SK-N-SH (cell line): ENCODE data around the gene GULP1. TPM values are rescaled to one million over a fixed set of nuclear protein-coding genes. Genes with fewer than 3 reads are reported as not detected.

Experiments
- CTCF ChIA-PET: fragments of 300-600, 350-600 bp; formaldehyde crosslinking; extraction: SDS; loops from one replicate; lab custom pipeline; 2021; lab: Yijun Ruan, JAX
- POLR2A ChIA-PET: fragments of 350-600 bp; sonication (Branson Sonifier 250); formaldehyde crosslinking; extraction: SDS; loops from one replicate; lab custom pipeline; 2020; ENCODE audit warnings: antibody characterized with exemption, inconsistent platforms; lab: Yijun Ruan, JAX
- DNase-seq: peaks from one replicate; pipeline ENCODE4 v3.0.0; 2012
- H2AFZ ChIP-seq: fragments of 200-600 bp; sonication (generic); 2 replicates; pipeline ENCODE4 v1.8.1; 2016; ENCODE audit warnings: antibody characterized with exemption, mild to moderate bottlenecking, low read depth
- H3F3A ChIP-seq: fragments of 200-600 bp; sonication (generic); replicated peaks from 2 replicates; pipeline ENCODE3; 2016; ENCODE audit warnings: antibody characterized with exemption, mild to moderate bottlenecking; ENCODE audit not compliant: insufficient read depth
- H3K27ac ChIP-seq, 2 experiments: fragments of 200-500 bp in 1 of 2; fragments of 200-600 bp in 1 of 2; sonication (Bioruptor generic) in 1 of 2; sonication (generic), shearing (Covaris generic) in 1 of 2; 2 replicates each; pipeline versions ENCODE4 v1.5.1 to v1.6.1; 2014 to 2016; ENCODE audit warnings: low read depth in 2 of 2, inconsistent platforms in 1 of 2, low read length in 1 of 2, mild to moderate bottlenecking in 1 of 2, mixed read lengths in 1 of 2
- H3K27me3 ChIP-seq: fragments of 200-600 bp; sonication (generic), shearing (Covaris generic); 2 replicates; pipeline ENCODE4 v1.6.1; 2016; ENCODE audit warnings: mixed run types; ENCODE audit not compliant: insufficient read depth
- H3K36me3 ChIP-seq, 2 experiments: fragments of 200-500 bp in 1 of 2; fragments of 200-600 bp in 1 of 2; sonication (Bioruptor generic) in 1 of 2; sonication (generic) in 1 of 2; replicated peaks in 1 of 2; 2 replicates each; pipeline versions ENCODE3 to v1.5.1; 2014 to 2016; ENCODE audit warnings: low read length in 1 of 2, mild to moderate bottlenecking in 1 of 2; ENCODE audit not compliant: insufficient read depth in 2 of 2, control insufficient read depth in 1 of 2
- H3K4me1 ChIP-seq, 2 experiments: fragments of 200-500 bp in 1 of 2; fragments of 200-600 bp in 1 of 2; sonication (Bioruptor generic) in 1 of 2; sonication (generic), shearing (Covaris generic) in 1 of 2; 2 replicates each; pipeline versions ENCODE4 v1.5.1 to v1.6.1; 2014 to 2016; ENCODE audit warnings: low read depth in 1 of 2, low read length in 1 of 2, mixed run types in 1 of 2; ENCODE audit not compliant: insufficient read depth in 2 of 2, control insufficient read depth in 1 of 2
- H3K4me2 ChIP-seq: fragments of 200-600 bp; sonication (generic), shearing (Covaris generic); 2 replicates; pipeline ENCODE4 v1.6.1; 2017; ENCODE audit warnings: mixed run types
- H3K4me3 ChIP-seq, 2 experiments: fragments of 200-500 bp in 1 of 2; fragments of 200-600 bp in 1 of 2; sonication (Bioruptor generic) in 1 of 2; sonication (generic), shearing (Covaris generic) in 1 of 2; 2 replicates each; pipeline versions ENCODE4 v1.5.1 to v1.8.1; 2014 to 2016; ENCODE audit warnings: low read depth in 2 of 2, inconsistent platforms in 1 of 2, low read length in 1 of 2, mild to moderate bottlenecking in 1 of 2, mixed read lengths in 1 of 2, moderate library complexity in 1 of 2
- H3K79me2 ChIP-seq: fragments of 200-600 bp; sonication (generic); 2 replicates; pipeline ENCODE4 v1.8.1; 2017; ENCODE audit warnings: mild to moderate bottlenecking; ENCODE audit not compliant: insufficient read depth
- H3K9ac ChIP-seq: fragments of 200-600 bp; sonication (generic); 2 replicates; pipeline ENCODE4 v1.6.1; 2017; ENCODE audit warnings: mixed run types
- H3K9me2 ChIP-seq: fragments of 200-600 bp; sonication (generic); 2 replicates; pipeline ENCODE4 v1.6.1; 2017; ENCODE audit warnings: mixed run types
- H3K9me3 ChIP-seq: fragments of 200-600 bp; sonication (generic); 2 replicates; pipeline ENCODE4 v1.6.1; 2017; ENCODE audit warnings: mixed run types, mild to moderate bottlenecking, moderate library complexity
- H4K20me1 ChIP-seq: fragments of 200-600 bp; sonication (generic); 2 replicates; pipeline ENCODE4 v1.6.1; 2017; ENCODE audit warnings: mild to moderate bottlenecking, mixed run types; ENCODE audit not compliant: insufficient read depth
- ELF1 ChIP-seq: IDR thresholded peaks from 2 replicates; pipeline ENCODE4 v1.4.0; 2012
- EP300 ChIP-seq, 2 experiments: IDR thresholded peaks; 2 replicates each; pipeline versions ENCODE4 v1.4.0 to v1.6.1; 2012; ENCODE audit warnings: borderline replicate concordance in 1 of 2, low read depth in 1 of 2, low read length in 1 of 2
- EZH2phosphoT487 ChIP-seq: fragments of 200-600 bp; sonication (generic); IDR thresholded peaks from 2 replicates; pipeline ENCODE4 v1.6.1; 2017; ENCODE audit warnings: low read depth, mixed run types, mild to moderate bottlenecking, antibody characterized with exemption, moderate library complexity, borderline replicate concordance
- FOSL2 ChIP-seq: IDR thresholded peaks from 2 replicates; pipeline ENCODE4 v1.4.0; 2012; ENCODE audit warnings: low read depth, mild to moderate bottlenecking, moderate library complexity, borderline replicate concordance
- FOXJ3 ChIP-seq: sonication (generic); formaldehyde crosslinking; IDR thresholded peaks from 2 replicates; pipeline ENCODE4 v1.5.1; 2020; ENCODE audit warnings: mild to moderate bottlenecking, missing genetic modification reagents
- FOXM1 ChIP-seq: IDR thresholded peaks from 2 replicates; pipeline ENCODE4 v1.4.0; 2012; ENCODE audit warnings: low read depth, mild to moderate bottlenecking
- GATA2 ChIP-seq: sonication (generic); formaldehyde crosslinking; IDR thresholded peaks from 2 replicates; pipeline ENCODE4 v1.5.0; 2020; ENCODE audit warnings: mild to moderate bottlenecking, missing genetic modification reagents
- JUND ChIP-seq: IDR thresholded peaks from 2 replicates; pipeline ENCODE4 v1.4.0; 2012
- MXI1 ChIP-seq: IDR thresholded peaks from 2 replicates; pipeline ENCODE4 v1.6.1; 2012; ENCODE audit warnings: mild to moderate bottlenecking, low read depth, low read length, improper control_type of control experiment
- NFIC ChIP-seq: IDR thresholded peaks from 2 replicates; pipeline ENCODE4 v1.4.0; 2012; ENCODE audit warnings: borderline replicate concordance
- POLR2AphosphoS5 ChIP-seq: IDR thresholded peaks from 2 replicates; pipeline ENCODE4 v1.6.1; 2012; ENCODE audit warnings: low read depth, low read length
- SMC3 ChIP-seq: IDR thresholded peaks from 2 replicates; pipeline ENCODE4 v1.6.1; 2012; ENCODE audit warnings: low read depth, low read length, improper control_type of control experiment
- TCF12 ChIP-seq: IDR thresholded peaks from 2 replicates; pipeline ENCODE4 v1.4.0; 2012
- WGBS: methylation state at CpG from one replicate; pipeline ENCODE4 v1.1.6; 2017; ENCODE audit warnings: low lambda C conversion rate; 5-methylcytosine and 5-hydroxymethylcytosine counted together
- polyA plus RNA-seq, 3 experiments: library from polyadenylated mRNA; depleted of rRNA; stranded (reverse); fragments of >200 nt; gene quantifications; 2 replicates each; pipeline ENCODE4 v1.2.3, GENCODE V29; 2012
- TF ChIP-seq, protein P1 (sequence below): fragments of 150-350 bp; IDR thresholded peaks from 2 replicates; pipeline ENCODE4 v1.6.1; 2017; ENCODE audit warnings: antibody characterized with exemption, low read length, low read depth, borderline replicate concordance
- TF ChIP-seq, protein P2 (sequence below): IDR thresholded peaks from 2 replicates; pipeline ENCODE4 v1.6.1; 2012; ENCODE audit warnings: mild to moderate bottlenecking, low read depth, low read length, moderate library complexity
- TF ChIP-seq, protein P3 (sequence below): fragments of 200-600 bp; sonication (generic); IDR thresholded peaks from 2 replicates; pipeline ENCODE4 v1.6.1; 2017; ENCODE audit warnings: antibody characterized with exemption, mild to moderate bottlenecking, moderate library complexity
- TF ChIP-seq, protein P4 (sequence below): fragments of 150-350 bp; IDR thresholded peaks from 2 replicates; pipeline ENCODE4 v1.6.1; 2016; ENCODE audit warnings: mild to moderate bottlenecking, low read depth, low read length
- TF ChIP-seq, protein P5 (sequence below): IDR thresholded peaks from 2 replicates; pipeline ENCODE4 v1.4.0; 2012; ENCODE audit warnings: low read depth, borderline replicate concordance
- TF ChIP-seq, protein P6 (sequence below): IDR thresholded peaks from 2 replicates; pipeline ENCODE4 v1.4.0; 2012; ENCODE audit warnings: low read depth

Gene GULP1
- polyA plus RNA-seq, 1 of the 3 experiments (the other 2 are of a cell fraction) = 33.8 TPM

DNA sequence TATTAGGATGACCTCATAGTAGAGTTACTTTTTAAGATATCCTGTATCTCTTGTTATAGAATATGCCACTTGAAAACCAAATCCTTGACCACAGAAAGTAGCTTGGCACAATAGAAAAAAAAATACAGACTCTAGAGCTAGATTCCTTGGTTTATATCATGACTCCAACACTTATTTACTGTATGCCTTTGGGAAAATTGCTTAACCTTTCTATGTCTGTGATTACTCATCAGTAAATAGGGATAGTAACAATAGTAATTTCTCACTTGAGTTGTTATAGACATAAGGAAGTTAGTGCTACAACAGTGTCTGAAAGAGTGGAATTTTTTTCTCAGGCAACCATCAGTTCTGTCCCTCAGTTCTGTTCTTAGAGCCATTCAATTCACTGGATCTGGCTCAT is 193.8 kb downstream of the GULP1 start:
- H2AFZ ChIP-seq = no peak overlapping the region
- TF ChIP-seq POLR2AphosphoS5 (no peak), FOSL2 (no peak), TCF12 (no peak), SMC3 (no peak), FOXJ3 (CRISPR knock-in tag) (no peak), MXI1 (no peak)
- TF ChIP-seq, protein P1, sequence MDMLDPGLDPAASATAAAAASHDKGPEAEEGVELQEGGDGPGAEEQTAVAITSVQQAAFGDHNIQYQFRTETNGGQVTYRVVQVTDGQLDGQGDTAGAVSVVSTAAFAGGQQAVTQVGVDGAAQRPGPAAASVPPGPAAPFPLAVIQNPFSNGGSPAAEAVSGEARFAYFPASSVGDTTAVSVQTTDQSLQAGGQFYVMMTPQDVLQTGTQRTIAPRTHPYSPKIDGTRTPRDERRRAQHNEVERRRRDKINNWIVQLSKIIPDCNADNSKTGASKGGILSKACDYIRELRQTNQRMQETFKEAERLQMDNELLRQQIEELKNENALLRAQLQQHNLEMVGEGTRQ = no peak
- TF ChIP-seq, protein P2, sequence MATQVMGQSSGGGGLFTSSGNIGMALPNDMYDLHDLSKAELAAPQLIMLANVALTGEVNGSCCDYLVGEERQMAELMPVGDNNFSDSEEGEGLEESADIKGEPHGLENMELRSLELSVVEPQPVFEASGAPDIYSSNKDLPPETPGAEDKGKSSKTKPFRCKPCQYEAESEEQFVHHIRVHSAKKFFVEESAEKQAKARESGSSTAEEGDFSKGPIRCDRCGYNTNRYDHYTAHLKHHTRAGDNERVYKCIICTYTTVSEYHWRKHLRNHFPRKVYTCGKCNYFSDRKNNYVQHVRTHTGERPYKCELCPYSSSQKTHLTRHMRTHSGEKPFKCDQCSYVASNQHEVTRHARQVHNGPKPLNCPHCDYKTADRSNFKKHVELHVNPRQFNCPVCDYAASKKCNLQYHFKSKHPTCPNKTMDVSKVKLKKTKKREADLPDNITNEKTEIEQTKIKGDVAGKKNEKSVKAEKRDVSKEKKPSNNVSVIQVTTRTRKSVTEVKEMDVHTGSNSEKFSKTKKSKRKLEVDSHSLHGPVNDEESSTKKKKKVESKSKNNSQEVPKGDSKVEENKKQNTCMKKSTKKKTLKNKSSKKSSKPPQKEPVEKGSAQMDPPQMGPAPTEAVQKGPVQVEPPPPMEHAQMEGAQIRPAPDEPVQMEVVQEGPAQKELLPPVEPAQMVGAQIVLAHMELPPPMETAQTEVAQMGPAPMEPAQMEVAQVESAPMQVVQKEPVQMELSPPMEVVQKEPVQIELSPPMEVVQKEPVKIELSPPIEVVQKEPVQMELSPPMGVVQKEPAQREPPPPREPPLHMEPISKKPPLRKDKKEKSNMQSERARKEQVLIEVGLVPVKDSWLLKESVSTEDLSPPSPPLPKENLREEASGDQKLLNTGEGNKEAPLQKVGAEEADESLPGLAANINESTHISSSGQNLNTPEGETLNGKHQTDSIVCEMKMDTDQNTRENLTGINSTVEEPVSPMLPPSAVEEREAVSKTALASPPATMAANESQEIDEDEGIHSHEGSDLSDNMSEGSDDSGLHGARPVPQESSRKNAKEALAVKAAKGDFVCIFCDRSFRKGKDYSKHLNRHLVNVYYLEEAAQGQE = no peak
- TF ChIP-seq, all 33 proteins: peak for 0
- H3K4me2 ChIP-seq = no peak overlapping the region
- H3K27me3 ChIP-seq = no peaks in the 10 kb centered on the region
- H3F3A ChIP-seq = peaks cover 11% of the 10 kb centered on the region
- H3K9ac ChIP-seq = no peak overlapping the region
- no peaks in the 10 kb centered on the region for H3K9me3 ChIP-seq
- POLR2A ChIA-PET = no interaction called here
- H3K27ac ChIP-seq = no peak overlapping the region; a peak in 1 of 4 replicates
- no peak overlapping the region for H3K4me3 ChIP-seq
- no peaks in the 10 kb centered on the region; a peak in 2 of 4 replicates for H3K4me1 ChIP-seq
- H3K79me2 ChIP-seq = peaks cover 3% of the 10 kb centered on the region; the same call in 1 of the 2 replicates
- peaks cover 21 to 53% of the 10 kb centered on the region in 2 experiments for H3K36me3 ChIP-seq
- no peaks in the 10 kb centered on the region for H4K20me1 ChIP-seq
- H3K9me2 ChIP-seq = no peaks in the 10 kb centered on the region
- DNase-seq = no peak
- CTCF ChIA-PET = interaction anchor here (0.9 to 1.9 kb wide), 2 partner anchors 11 to 19 kb away, joined by 4 read pairs; no protein-coding TSS in a partner anchor

DNA sequence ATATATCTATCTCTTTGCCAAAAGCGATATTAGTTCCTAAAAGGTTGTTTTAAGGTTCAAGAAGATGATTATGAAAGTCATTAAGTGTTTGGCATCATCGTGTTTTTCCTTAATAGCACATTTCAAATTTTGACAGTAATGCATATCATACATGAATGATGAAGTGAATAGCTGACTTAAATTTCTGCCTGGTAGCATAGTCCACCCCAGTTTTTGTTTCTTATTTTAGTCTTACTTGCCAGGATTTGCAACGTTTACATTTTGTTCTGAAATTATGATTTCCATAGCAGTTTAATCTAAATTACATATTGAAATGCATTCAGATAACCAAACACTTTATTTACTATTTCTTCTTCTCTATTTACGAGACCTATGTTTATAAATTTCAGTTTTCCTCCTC is 201.1 kb downstream of the GULP1 start:
- 97% methylated on average over 4 of the region's 4 CpGs for WGBS
- H3K9me3 ChIP-seq = no peaks in the 10 kb centered on the region
- H3K27ac ChIP-seq = no peak overlapping the region
- peaks cover 26% of the 10 kb centered on the region for H3F3A ChIP-seq
- no peaks in the 10 kb centered on the region for H3K27me3 ChIP-seq
- TF ChIP-seq JUND (no peak), EP300 (IDR thresholded peaks at IDR 0.05; ENCODE audit: borderline replicate concordance in 1 of 2, low read depth in 1 of 2, low read length in 1 of 2) (no peak), EZH2phosphoT487 (no peak), FOXM1 (no peak), ELF1 (no peak), NFIC (no peak), GATA2 (CRISPR knock-in tag) (no peak)
- TF ChIP-seq, protein P3, sequence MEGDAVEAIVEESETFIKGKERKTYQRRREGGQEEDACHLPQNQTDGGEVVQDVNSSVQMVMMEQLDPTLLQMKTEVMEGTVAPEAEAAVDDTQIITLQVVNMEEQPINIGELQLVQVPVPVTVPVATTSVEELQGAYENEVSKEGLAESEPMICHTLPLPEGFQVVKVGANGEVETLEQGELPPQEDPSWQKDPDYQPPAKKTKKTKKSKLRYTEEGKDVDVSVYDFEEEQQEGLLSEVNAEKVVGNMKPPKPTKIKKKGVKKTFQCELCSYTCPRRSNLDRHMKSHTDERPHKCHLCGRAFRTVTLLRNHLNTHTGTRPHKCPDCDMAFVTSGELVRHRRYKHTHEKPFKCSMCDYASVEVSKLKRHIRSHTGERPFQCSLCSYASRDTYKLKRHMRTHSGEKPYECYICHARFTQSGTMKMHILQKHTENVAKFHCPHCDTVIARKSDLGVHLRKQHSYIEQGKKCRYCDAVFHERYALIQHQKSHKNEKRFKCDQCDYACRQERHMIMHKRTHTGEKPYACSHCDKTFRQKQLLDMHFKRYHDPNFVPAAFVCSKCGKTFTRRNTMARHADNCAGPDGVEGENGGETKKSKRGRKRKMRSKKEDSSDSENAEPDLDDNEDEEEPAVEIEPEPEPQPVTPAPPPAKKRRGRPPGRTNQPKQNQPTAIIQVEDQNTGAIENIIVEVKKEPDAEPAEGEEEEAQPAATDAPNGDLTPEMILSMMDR = no peak
- TF ChIP-seq, protein P4, sequence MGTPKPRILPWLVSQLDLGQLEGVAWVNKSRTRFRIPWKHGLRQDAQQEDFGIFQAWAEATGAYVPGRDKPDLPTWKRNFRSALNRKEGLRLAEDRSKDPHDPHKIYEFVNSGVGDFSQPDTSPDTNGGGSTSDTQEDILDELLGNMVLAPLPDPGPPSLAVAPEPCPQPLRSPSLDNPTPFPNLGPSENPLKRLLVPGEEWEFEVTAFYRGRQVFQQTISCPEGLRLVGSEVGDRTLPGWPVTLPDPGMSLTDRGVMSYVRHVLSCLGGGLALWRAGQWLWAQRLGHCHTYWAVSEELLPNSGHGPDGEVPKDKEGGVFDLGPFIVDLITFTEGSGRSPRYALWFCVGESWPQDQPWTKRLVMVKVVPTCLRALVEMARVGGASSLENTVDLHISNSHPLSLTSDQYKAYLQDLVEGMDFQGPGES = no peak
- TF ChIP-seq, protein P5, sequence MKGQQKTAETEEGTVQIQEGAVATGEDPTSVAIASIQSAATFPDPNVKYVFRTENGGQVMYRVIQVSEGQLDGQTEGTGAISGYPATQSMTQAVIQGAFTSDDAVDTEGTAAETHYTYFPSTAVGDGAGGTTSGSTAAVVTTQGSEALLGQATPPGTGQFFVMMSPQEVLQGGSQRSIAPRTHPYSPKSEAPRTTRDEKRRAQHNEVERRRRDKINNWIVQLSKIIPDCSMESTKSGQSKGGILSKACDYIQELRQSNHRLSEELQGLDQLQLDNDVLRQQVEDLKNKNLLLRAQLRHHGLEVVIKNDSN = no peak
- TF ChIP-seq, protein P6, sequence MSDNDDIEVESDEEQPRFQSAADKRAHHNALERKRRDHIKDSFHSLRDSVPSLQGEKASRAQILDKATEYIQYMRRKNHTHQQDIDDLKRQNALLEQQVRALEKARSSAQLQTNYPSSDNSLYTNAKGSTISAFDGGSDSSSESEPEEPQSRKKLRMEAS = no peak
- no peak overlapping the region for H3K9ac ChIP-seq
- H3K79me2 ChIP-seq = no peaks in the 10 kb centered on the region; the same call in 1 of the 2 replicates
- H3K4me2 ChIP-seq = no peak overlapping the region
- ChIA-PET CTCF (no interaction called here), POLR2A (no interaction called here)
- H3K9me2 ChIP-seq = no peaks in the 10 kb centered on the region
- peaks cover 21 to 31% of the 10 kb centered on the region in 2 experiments for H3K36me3 ChIP-seq
- no peak overlapping the region for H3K4me3 ChIP-seq
- no peak for DNase-seq
- no peak overlapping the region for H2AFZ ChIP-seq
- H3K4me1 ChIP-seq = peaks cover 5 to 15% of the 10 kb centered on the region in 2 experiments; a peak in 2 of 4 replicates
- H4K20me1 ChIP-seq = no peaks in the 10 kb centered on the region
